Progenitor cell of endocrine pancreas (in vitro differentiated cells): ENCODE data around the gene SEMA3A. TPM values are rescaled to one million over a fixed set of nuclear protein-coding genes. Genes with fewer than 3 reads are reported as not detected.

ENCODE experiments used
- DNase-seq: peaks from one replicate; pipeline ENCODE4 v3.0.0; 2021; ENCODE audit warnings: low spot score; ENCODE audit not compliant: unreplicated experiment
- H3K27ac Mint-ChIP-seq: 2 replicates; pipeline ENCODE4 v1.8.0; 2021; ENCODE audit warnings: mild to moderate bottlenecking, moderate library complexity, mixed read lengths
- H3K27me3 Mint-ChIP-seq: 2 replicates; pipeline ENCODE4 v1.8.0; 2021; ENCODE audit warnings: mixed read lengths
- H3K36me3 Mint-ChIP-seq: 2 replicates; pipeline ENCODE4 v1.8.0; 2022; ENCODE audit warnings: mixed read lengths; ENCODE audit not compliant: insufficient read depth
- H3K4me1 Mint-ChIP-seq: 2 replicates; pipeline ENCODE4 v1.8.0; 2021; ENCODE audit warnings: low read depth, mixed read lengths
- H3K4me3 Mint-ChIP-seq: 2 replicates; pipeline ENCODE4 v1.8.0; 2021; ENCODE audit warnings: low read depth, mild to moderate bottlenecking, moderate library complexity, mixed read lengths
- H3K9me3 Mint-ChIP-seq: 2 replicates; pipeline ENCODE4 v1.8.0; 2021; ENCODE audit warnings: low read depth, mixed read lengths
- total RNA-seq: library from RNA; stranded (reverse); gene quantifications from 2 replicates; pipeline ENCODE4 v1.2.1, GENCODE V29; 2021
- TF ChIP-seq, protein P1 (sequence below): fragments of 200-600 bp; sonication (generic); IDR thresholded peaks from one replicate; pipeline ENCODE4 v1.5.0; 2021; ENCODE audit warnings: antibody characterized with exemption, mild to moderate bottlenecking; ENCODE audit not compliant: unreplicated experiment

SEMA3A gene
- total RNA-seq, 1 donor from 2014 or later = 12.4 TPM

DNA sequence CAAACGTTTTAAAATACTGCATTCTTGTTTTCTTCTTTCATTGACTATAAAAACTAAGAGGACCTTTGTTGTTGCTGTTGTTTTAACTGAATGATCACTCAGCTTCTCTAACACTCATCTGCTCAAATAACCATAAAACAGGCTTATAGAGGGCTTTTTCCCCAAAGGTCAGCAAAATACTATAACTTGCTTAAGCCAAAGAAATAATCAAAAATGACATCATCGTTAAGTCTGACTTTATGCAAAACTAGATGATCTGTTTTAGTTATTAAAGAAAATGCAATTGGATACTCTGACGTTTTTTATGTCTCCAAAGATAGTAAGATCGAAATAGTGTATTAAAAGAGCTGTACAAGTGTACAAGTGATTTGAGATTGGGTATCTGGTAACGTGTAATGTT lies 152.9 kb downstream of the SEMA3A start:
- peaks cover 18% of the 10 kb centered on the region for H3K4me1 Mint-ChIP-seq
- H3K4me3 Mint-ChIP-seq = no peak overlapping the region
- H3K27me3 Mint-ChIP-seq = no peaks in the 10 kb centered on the region
- no peak overlapping the region for H3K27ac Mint-ChIP-seq
- H3K36me3 Mint-ChIP-seq = peaks cover 3% of the 10 kb centered on the region
- DNase-seq = no peak
- no peaks in the 10 kb centered on the region for H3K9me3 Mint-ChIP-seq
- TF ChIP-seq, protein P1, sequence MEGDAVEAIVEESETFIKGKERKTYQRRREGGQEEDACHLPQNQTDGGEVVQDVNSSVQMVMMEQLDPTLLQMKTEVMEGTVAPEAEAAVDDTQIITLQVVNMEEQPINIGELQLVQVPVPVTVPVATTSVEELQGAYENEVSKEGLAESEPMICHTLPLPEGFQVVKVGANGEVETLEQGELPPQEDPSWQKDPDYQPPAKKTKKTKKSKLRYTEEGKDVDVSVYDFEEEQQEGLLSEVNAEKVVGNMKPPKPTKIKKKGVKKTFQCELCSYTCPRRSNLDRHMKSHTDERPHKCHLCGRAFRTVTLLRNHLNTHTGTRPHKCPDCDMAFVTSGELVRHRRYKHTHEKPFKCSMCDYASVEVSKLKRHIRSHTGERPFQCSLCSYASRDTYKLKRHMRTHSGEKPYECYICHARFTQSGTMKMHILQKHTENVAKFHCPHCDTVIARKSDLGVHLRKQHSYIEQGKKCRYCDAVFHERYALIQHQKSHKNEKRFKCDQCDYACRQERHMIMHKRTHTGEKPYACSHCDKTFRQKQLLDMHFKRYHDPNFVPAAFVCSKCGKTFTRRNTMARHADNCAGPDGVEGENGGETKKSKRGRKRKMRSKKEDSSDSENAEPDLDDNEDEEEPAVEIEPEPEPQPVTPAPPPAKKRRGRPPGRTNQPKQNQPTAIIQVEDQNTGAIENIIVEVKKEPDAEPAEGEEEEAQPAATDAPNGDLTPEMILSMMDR = no peak

DNA sequence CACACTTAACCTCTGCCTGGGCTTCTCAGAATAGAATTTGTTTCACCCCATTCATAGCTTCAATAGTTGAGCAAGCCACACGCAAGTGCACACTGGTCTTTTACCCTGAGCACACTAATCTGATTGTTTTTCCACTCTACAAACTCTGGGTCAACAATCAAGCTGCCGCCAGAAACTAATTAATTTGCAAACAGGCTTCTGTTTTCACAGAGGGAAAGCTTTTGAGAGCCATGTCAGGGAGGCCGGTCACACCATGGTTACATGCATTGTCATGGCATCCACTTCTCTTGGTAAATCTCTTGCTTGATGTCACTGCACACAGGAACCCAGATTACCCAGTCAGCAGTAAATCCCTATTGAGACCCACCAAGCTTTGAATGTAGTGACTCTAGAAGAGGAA lies 154.2 kb downstream of the SEMA3A start:
- Mint-ChIP-seq H3K4me3 (no peak overlapping the region), H3K27me3 (no peaks in the 10 kb centered on the region), H3K36me3 (peaks cover 2% of the 10 kb centered on the region), H3K27ac (peak overlapping the region; percentile 74), H3K4me1 (peaks cover 18% of the 10 kb centered on the region), H3K9me3 (no peaks in the 10 kb centered on the region)
- no peak for DNase-seq
- TF ChIP-seq, protein P1 = no peak

- no peak for DNase-seq
- Mint-ChIP-seq H3K4me1 (peaks cover 18% of the 10 kb centered on the region), H3K9me3 (no peaks in the 10 kb centered on the region), H3K27ac (no peak overlapping the region), H3K36me3 (no peaks in the 10 kb centered on the region), H3K4me3 (no peak overlapping the region), H3K27me3 (no peaks in the 10 kb centered on the region)
- TF ChIP-seq, protein P1 = no peak
These were observed 155.2 kb downstream of the SEMA3A start for GRCh38 chr7:84039432-84039831.

- Mint-ChIP-seq H3K9me3 (no peaks in the 10 kb centered on the region), H3K4me3 (no peak overlapping the region), H3K4me1 (peaks cover 8% of the 10 kb centered on the region), H3K36me3 (peaks cover 2% of the 10 kb centered on the region), H3K27ac (no peak overlapping the region), H3K27me3 (no peaks in the 10 kb centered on the region)
- TF ChIP-seq, protein P1 = no peak
- DNase-seq = no peak
These were observed 166.9 kb downstream of the SEMA3A start for GRCh38 chr7:84027678-84028077.

- TF ChIP-seq, protein P1 = no peak
- no peaks in the 10 kb centered on the region for H3K9me3 Mint-ChIP-seq
- H3K4me1 Mint-ChIP-seq = peaks cover 15% of the 10 kb centered on the region
- no peaks in the 10 kb centered on the region for H3K27me3 Mint-ChIP-seq
- H3K27ac Mint-ChIP-seq = peak overlapping the region; percentile 83
- no peak for DNase-seq
- peaks cover 2% of the 10 kb centered on the region for H3K36me3 Mint-ChIP-seq
- no peak overlapping the region for H3K4me3 Mint-ChIP-seq
These were observed 169.2 kb downstream of the SEMA3A start for GRCh38 chr7:84025332-84025927.
